H1 (cell line): ENCODE data around the gene TBC1D32.

ENCODE experiments used
- POLR2AphosphoS5 ChIP-seq: IDR thresholded peaks from 2 replicates; pipeline ENCODE4 v1.6.1; 2011; ENCODE audit warnings: low read depth, low read length
- TF ChIP-seq, protein P1 (sequence below): IDR thresholded peaks from 2 replicates; pipeline ENCODE4 v1.6.1; 2012; ENCODE audit warnings: inconsistent platforms

- no peak for TF ChIP-seq POLR2AphosphoS5
- TF ChIP-seq, protein P1, sequence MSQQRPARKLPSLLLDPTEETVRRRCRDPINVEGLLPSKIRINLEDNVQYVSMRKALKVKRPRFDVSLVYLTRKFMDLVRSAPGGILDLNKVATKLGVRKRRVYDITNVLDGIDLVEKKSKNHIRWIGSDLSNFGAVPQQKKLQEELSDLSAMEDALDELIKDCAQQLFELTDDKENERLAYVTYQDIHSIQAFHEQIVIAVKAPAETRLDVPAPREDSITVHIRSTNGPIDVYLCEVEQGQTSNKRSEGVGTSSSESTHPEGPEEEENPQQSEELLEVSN, result no peak
Observed at GRCh38 chr6:121235386-121235785, 98.9 kb downstream of the TBC1D32 start.
